MM.1S (cell line): ENCODE measurements around the gene CCNJL.

Source experiments
- DNase-seq: peaks from one replicate; pipeline ENCODE4 v3.0.0-alpha.2; 2015
- H2AFZ ChIP-seq: fragments of 300-600 bp; sonication (generic); 2 replicates; pipeline ENCODE4 v1.6.0; 2016; ENCODE audit warnings: antibody characterized with exemption, low read length
- H3F3A ChIP-seq: fragments of 300-600 bp; sonication (generic); 2 replicates; pipeline ENCODE4 v1.6.1; 2016; ENCODE audit warnings: mild to moderate bottlenecking, antibody characterized with exemption, low read length, moderate library complexity, mixed read lengths; ENCODE audit not compliant: insufficient read depth
- H3K27ac ChIP-seq: fragments of 300-600 bp; sonication (generic); 2 replicates; pipeline ENCODE4 v1.5.1; 2016; ENCODE audit warnings: mild to moderate bottlenecking, low read length
- H3K27me3 ChIP-seq: fragments of 300-600 bp; sonication (generic); replicated peaks from 2 replicates; pipeline ENCODE4 v1.6.0; 2016; ENCODE audit warnings: low read length; ENCODE audit not compliant: insufficient read depth
- H3K36me3 ChIP-seq: fragments of 300-600 bp; sonication (generic); replicated peaks from 2 replicates; pipeline ENCODE4 v1.6.1; 2016; ENCODE audit warnings: mild to moderate bottlenecking, low read length, mixed read lengths; ENCODE audit not compliant: insufficient read depth
- H3K4me1 ChIP-seq: fragments of 300-600 bp; sonication (generic); 2 replicates; pipeline ENCODE4 v1.6.1; 2016; ENCODE audit warnings: low read length, mixed read lengths
- H3K4me2 ChIP-seq: fragments of 300-600 bp; sonication (generic); 2 replicates; pipeline ENCODE4 v1.6.0; 2016; ENCODE audit warnings: low read depth, low read length
- H3K4me3 ChIP-seq: fragments of 300-600 bp; sonication (generic); 2 replicates; pipeline ENCODE4 v1.5.1; 2016; ENCODE audit warnings: low read length, mixed read lengths
- H3K79me2 ChIP-seq: fragments of 300-600 bp; sonication (generic); 2 replicates; pipeline ENCODE4 v1.6.1; 2016; ENCODE audit warnings: mixed run types, low read length, mixed read lengths
- H3K9ac ChIP-seq: fragments of 300-600 bp; sonication (generic); 2 replicates; pipeline ENCODE4 v1.6.1; 2016; ENCODE audit warnings: low read length, mixed read lengths
- H3K9me2 ChIP-seq: fragments of 300-600 bp; sonication (generic); replicated peaks from 2 replicates; pipeline ENCODE4 v1.6.1; 2016; ENCODE audit warnings: mild to moderate bottlenecking, low read length, mixed read lengths; ENCODE audit not compliant: insufficient read depth
- H3K9me3 ChIP-seq: fragments of 300-600 bp; sonication (generic); replicated peaks from 2 replicates; pipeline ENCODE4 v1.6.1; 2016; ENCODE audit warnings: mild to moderate bottlenecking, low read length, mixed read lengths; ENCODE audit not compliant: insufficient read depth
- H4K20me1 ChIP-seq: fragments of 300-600 bp; sonication (generic); 2 replicates; pipeline ENCODE4 v1.6.1; 2016; ENCODE audit warnings: mild to moderate bottlenecking, low read length, moderate library complexity, mixed read lengths; ENCODE audit not compliant: insufficient read depth
- CTCF ChIP-seq: fragments of 300-600 bp; sonication (generic); IDR thresholded peaks from 2 replicates; pipeline ENCODE4 v1.5.1; 2016; ENCODE audit warnings: antibody characterized with exemption, low read length, mixed read lengths
- EZH2 ChIP-seq: fragments of 300-600 bp; sonication (generic); optimal IDR thresholded peaks from 2 replicates; pipeline ENCODE3; 2017; ENCODE audit warnings: low read depth, mild to moderate bottlenecking, antibody characterized with exemption, low read length, mixed read lengths
- EZH2phosphoT487 ChIP-seq: fragments of 300-600 bp; sonication (generic); IDR thresholded peaks from 2 replicates; pipeline ENCODE4 v1.6.1; 2018; ENCODE audit warnings: antibody characterized with exemption, low read length

Gene CCNJL

GRCh38 chr5:160318409-160318808, 6.0 kb upstream of the CCNJL start:
- H3K4me3 ChIP-seq, result no peak overlapping the region
- TF ChIP-seq CTCF, result no peak
- no peaks in the 10 kb centered on the region for H3K36me3 ChIP-seq
- H3K27ac ChIP-seq, result no peak overlapping the region
- no peaks in the 10 kb centered on the region for H3K27me3 ChIP-seq
- no peaks in the 10 kb centered on the region for H3F3A ChIP-seq
- no peak overlapping the region for H2AFZ ChIP-seq
- H3K9me3 ChIP-seq, result no peaks in the 10 kb centered on the region
- H3K4me1 ChIP-seq, result peaks cover 11% of the 10 kb centered on the region
- H3K9ac ChIP-seq, result no peak overlapping the region
- H4K20me1 ChIP-seq, result no peaks in the 10 kb centered on the region
- DNase-seq, result no peak
- H3K79me2 ChIP-seq, result no peaks in the 10 kb centered on the region
- no peak overlapping the region for H3K4me2 ChIP-seq
- H3K9me2 ChIP-seq, result no peaks in the 10 kb centered on the region

- Histone ChIP-seq H3K27ac (no peak overlapping the region), H3K4me2 (no peak overlapping the region), H3F3A (no peaks in the 10 kb centered on the region), H3K4me3 (no peak overlapping the region), H3K9ac (no peak overlapping the region), H3K9me3 (no peaks in the 10 kb centered on the region), H4K20me1 (no peaks in the 10 kb centered on the region), H2AFZ (no peak overlapping the region), H3K36me3 (no peaks in the 10 kb centered on the region), H3K79me2 (no peaks in the 10 kb centered on the region), H3K9me2 (no peaks in the 10 kb centered on the region), H3K4me1 (peaks cover 11% of the 10 kb centered on the region), H3K27me3 (0 out of 2 replicates have a peak, but pooled peaks cover 4% of the 10 kb centered on the region)
- no peak for DNase-seq
- TF ChIP-seq EZH2, result no peak
- TF ChIP-seq EZH2phosphoT487, result no peak
- no peak for TF ChIP-seq CTCF
These were observed 5.1 kb upstream of the CCNJL start for GRCh38 chr5:160317434-160317833.

DNA sequence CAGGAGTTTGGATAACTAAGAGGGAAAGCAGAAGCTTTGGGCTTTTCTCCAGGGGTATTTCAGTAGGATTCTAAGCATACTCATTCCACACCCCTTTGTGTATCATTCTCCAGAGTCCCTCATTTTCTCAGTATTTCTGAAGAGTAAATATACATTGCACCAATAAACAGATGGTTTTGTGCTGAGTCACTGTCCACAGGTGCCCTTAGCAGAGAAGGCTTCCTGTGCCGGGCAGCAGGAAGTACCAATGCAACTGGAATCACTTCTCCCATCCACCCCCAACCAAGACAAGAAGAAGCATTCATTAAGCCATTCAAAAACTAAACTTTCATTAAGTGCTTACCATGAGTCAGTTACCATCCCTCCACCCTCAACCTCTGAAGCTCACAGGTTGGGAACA, 3.6 kb upstream of the CCNJL start:
- Histone ChIP-seq H3K9ac (no peak overlapping the region), H3K79me2 (no peaks in the 10 kb centered on the region), H4K20me1 (no peaks in the 10 kb centered on the region), H3K9me3 (no peaks in the 10 kb centered on the region), H3K9me2 (no peaks in the 10 kb centered on the region), H2AFZ (peak overlapping the region; percentile 51), H3K27ac (no peak overlapping the region; the same call in 1 of the 2 replicates), H3K4me1 (peaks cover 11% of the 10 kb centered on the region), H3F3A (no peaks in the 10 kb centered on the region), H3K4me2 (peak overlapping the region; percentile 25), H3K4me3 (no peak overlapping the region), H3K27me3 (0 out of 2 replicates have a peak, but pooled peaks cover 4% of the 10 kb centered on the region), H3K36me3 (no peaks in the 10 kb centered on the region)
- peak; percentile 63 for DNase-seq
- no peak for TF ChIP-seq EZH2phosphoT487
- TF ChIP-seq EZH2, result no peak
- TF ChIP-seq CTCF, result no peak
